ENCODE results near the gene SART1. TPM values are rescaled to one million over a fixed set of nuclear protein-coding genes. Genes with fewer than 3 reads are reported as not detected.

The SART1 gene
- total and polyA plus RNA-seq, 10 of the 15 experiments (the other 5 are each of a cell fraction or from before 2014, with no cell fraction given), result 6.2 to 60.5 (median 37.4) TPM

DNA sequence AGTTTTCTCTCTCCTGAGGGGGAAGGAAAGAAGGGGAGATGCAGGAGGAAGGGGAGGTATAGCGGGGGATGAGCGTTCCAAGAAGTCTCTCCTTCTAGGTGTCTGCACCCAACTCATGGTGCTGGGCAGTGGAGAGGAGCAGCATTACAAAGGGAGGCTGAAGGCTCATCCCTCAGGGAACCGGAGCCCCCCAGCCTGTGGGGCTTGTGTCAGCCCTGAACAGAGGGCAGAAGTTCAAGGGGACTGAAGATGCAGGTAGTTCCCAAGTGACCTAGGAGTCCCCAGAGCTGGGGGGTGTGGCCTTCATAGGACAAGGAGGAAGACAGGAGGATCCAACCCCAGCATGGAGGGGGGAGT, 44.5 kb upstream of the SART1 start:
- RAD21 ChIA-PET (ENCODE audit: unreplicated experiment), result no interaction called here
- intact Hi-C loops (cut with micrococcal nuclease; ENCODE audit: unreplicated experiment) (no loop called here), in situ Hi-C loops (cut with MboI) (no loop called here)
- Histone ChIP-seq H3K4me1 (ENCODE audit: control insufficient read depth, insufficient read depth, low read length) (peaks cover 36% of the 10 kb centered on the region), H3K9me3 (replicated peaks; ENCODE audit: control insufficient read depth, insufficient read depth, low read length) (no peaks in the 10 kb centered on the region), H2AFZ (ENCODE audit: control insufficient read depth, low read depth, low read length) (no peak overlapping the region), H3K27me3 (replicated peaks in 1 of 2; ENCODE audit: control insufficient read depth in 2 of 2, insufficient read depth in 2 of 2, low read length in 1 of 2) (no peaks in the 10 kb centered on the region), H3K36me3 (ENCODE audit: control insufficient read depth in 2 of 2, insufficient read depth in 2 of 2, low read length in 1 of 2) (no peaks in the 10 kb centered on the region; a peak in 1 of 4 replicates), H3K4me2 (ENCODE audit: control insufficient read depth, insufficient read depth) (peak overlapping the region; percentile 87), H3K27ac (ENCODE audit: control insufficient read depth, insufficient read depth) (no peak overlapping the region), H3K79me2 (ENCODE audit: control insufficient read depth, insufficient read depth, low read length) (peaks cover 34% of the 10 kb centered on the region), H3K4me3 (no peak overlapping the region; the same call in 1 of the 2 replicates), H3K9ac (ENCODE audit: control insufficient read depth, insufficient read depth, low read length) (no peak overlapping the region), H4K20me1 (ENCODE audit: control insufficient read depth, insufficient read depth) (no peaks in the 10 kb centered on the region)
- 94% methylated on average over 3 of the region's 3 CpGs for WGBS (ENCODE audit: insufficient coverage, insufficient replicate concordance, low lambda C conversion rate, missing lambda C conversion rate)
- POLR2A ChIA-PET, result interaction anchor here (1.0 to 2.5 kb wide), 4 partner anchors 26 to 59 kb away, joined by 3 to 17 read pairs (median 7); partner anchors contain the start of genes CCDC85B and FIBP
- no peak for FAIRE-seq
- no peak for ATAC-seq
- BruUV-seq (replicated peaks), result no TSS peak
- SMC1A ChIA-PET (ENCODE audit: uncharacterized antibody, unreplicated experiment), result interaction anchor here (1.7 kb wide), 1 partner anchor 23 kb away, joined by 6 read pairs; no protein-coding TSS in a partner anchor
- no peak for DNase-seq (ENCODE audit: low read depth, low spot score)
- TF ChIP-seq SMAD5 (IDR thresholded peaks at IDR 0.05; ENCODE audit: low read depth), result 0 out of 2 replicates have a peak, but pooled peaks have one; percentile 2
- no peak for TF ChIP-seq KLF5 (IDR thresholded peaks at IDR 0.05; ENCODE audit: partially characterized antibody)
- CTCF ChIA-PET, result interaction anchor here (0.9 to 2.1 kb wide), 3 partner anchors 25 to 71 kb away, joined by 3 to 9 read pairs (median 4); no protein-coding TSS in a partner anchor

DNA sequence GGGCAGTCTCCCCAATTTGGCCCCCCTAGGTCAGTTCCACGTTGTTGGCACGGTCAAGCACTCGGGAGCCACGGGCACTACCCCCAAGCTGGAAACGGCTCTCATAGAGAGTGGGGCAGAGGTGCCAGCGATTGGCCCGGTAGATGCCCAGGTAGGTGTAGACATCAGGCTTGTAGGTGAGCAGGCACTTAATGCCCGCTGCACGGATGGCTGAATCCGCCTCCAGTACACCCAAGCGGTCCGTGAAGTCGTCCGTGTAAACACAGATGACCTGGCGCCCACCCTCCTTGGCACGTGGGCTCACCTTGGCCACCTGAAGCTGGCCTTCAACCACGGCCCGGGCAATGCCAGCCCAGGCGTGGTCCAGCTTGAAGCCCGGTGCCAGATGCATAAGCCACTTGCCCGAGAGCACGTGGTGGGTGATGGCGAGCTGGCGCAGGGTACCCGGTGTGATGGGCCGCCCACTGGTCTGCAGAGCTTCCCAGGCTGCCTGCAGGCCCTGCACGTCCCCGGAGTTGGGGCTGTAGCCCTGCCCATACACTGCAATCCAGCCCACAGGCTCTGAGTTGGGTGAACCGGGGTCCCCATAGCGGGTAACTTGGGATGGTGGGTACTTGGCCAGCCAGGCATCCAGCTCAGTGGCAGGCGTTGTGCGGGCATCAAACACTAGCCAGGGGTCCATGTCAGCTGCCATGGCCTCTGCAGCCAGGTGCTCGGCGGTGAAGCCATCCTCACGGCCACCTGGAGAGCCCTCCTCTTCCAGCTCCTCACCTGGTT, 43.9 kb upstream of the SART1 start:
- WGBS (ENCODE audit: insufficient coverage, insufficient replicate concordance, low lambda C conversion rate, missing lambda C conversion rate), result 92% methylated on average over 35 of the region's 35 CpGs
- no peak for DNase-seq (ENCODE audit: low read depth, low spot score)
- peaks cover 34% of the 10 kb centered on the region for H3K79me2 ChIP-seq (ENCODE audit: control insufficient read depth, insufficient read depth, low read length)
- no TSS peak for BruUV-seq (replicated peaks)
- no peaks in the 10 kb centered on the region for H4K20me1 ChIP-seq (ENCODE audit: control insufficient read depth, insufficient read depth)
- no peak for FAIRE-seq
- CTCF ChIA-PET, result interaction anchor here (0.7 to 2.1 kb wide), 9 partner anchors 11 to 206 kb away, joined by 3 to 9 read pairs (median 4); partner anchors contain the start of genes CCDC85B and KAT5
- peak overlapping the region; percentile 82 for H3K4me3 ChIP-seq
- H3K9me3 ChIP-seq (replicated peaks; ENCODE audit: control insufficient read depth, insufficient read depth, low read length), result no peaks in the 10 kb centered on the region
- SMC1A ChIA-PET (ENCODE audit: uncharacterized antibody, unreplicated experiment), result interaction anchor here (0.7 to 1.7 kb wide), 3 partner anchors 19 to 28 kb away, joined by 3 to 6 read pairs (median 5); no protein-coding TSS in a partner anchor
- RAD21 ChIA-PET (ENCODE audit: unreplicated experiment), result interaction anchor here (1.0 to 1.1 kb wide), 3 partner anchors 24 to 58 kb away, joined by 3 to 4 read pairs (median 4); partner anchors contain the start of genes CCDC85B and MUS81
- H3K4me2 ChIP-seq (ENCODE audit: control insufficient read depth, insufficient read depth), result peak overlapping the region; percentile 87
- no peak overlapping the region for H2AFZ ChIP-seq (ENCODE audit: control insufficient read depth, low read depth, low read length)
- H3K4me1 ChIP-seq (ENCODE audit: control insufficient read depth, insufficient read depth, low read length), result peaks cover 30% of the 10 kb centered on the region
- H3K27me3 ChIP-seq (replicated peaks in 1 of 2; ENCODE audit: control insufficient read depth in 2 of 2, insufficient read depth in 2 of 2, low read length in 1 of 2), result no peaks in the 10 kb centered on the region
- intact Hi-C loops (cut with micrococcal nuclease; ENCODE audit: unreplicated experiment), result loop anchor here (2.0 kb wide), 1 partner anchor 43 kb away; the partner anchor contains the start of gene SART1
- peak overlapping the region; percentile 91 for H3K27ac ChIP-seq (ENCODE audit: control insufficient read depth, insufficient read depth)
- H3K36me3 ChIP-seq (ENCODE audit: control insufficient read depth in 2 of 2, insufficient read depth in 2 of 2, low read length in 1 of 2), result no peaks in the 10 kb centered on the region; a peak in 2 of 4 replicates
- no peak for ATAC-seq
- TF ChIP-seq SRF (IDR thresholded peaks at IDR 0.05; ENCODE audit: low read depth in 2 of 2, low read length in 2 of 2) (0 out of 4 replicates have a peak, but pooled peaks of 1 of the 2 experiments have one; percentile 3), POLR2A (IDR thresholded peaks at IDR 0.05; ENCODE audit: low read depth, low read length) (peak; percentile 54), EZH2 (IDR thresholded peaks at IDR 0.05; ENCODE audit: borderline replicate concordance, control insufficient read depth, low read depth, low read length) (no peak), GABPA (IDR thresholded peaks at IDR 0.05; ENCODE audit: low read depth) (no peak)
- TF ChIP-seq, protein P1, sequence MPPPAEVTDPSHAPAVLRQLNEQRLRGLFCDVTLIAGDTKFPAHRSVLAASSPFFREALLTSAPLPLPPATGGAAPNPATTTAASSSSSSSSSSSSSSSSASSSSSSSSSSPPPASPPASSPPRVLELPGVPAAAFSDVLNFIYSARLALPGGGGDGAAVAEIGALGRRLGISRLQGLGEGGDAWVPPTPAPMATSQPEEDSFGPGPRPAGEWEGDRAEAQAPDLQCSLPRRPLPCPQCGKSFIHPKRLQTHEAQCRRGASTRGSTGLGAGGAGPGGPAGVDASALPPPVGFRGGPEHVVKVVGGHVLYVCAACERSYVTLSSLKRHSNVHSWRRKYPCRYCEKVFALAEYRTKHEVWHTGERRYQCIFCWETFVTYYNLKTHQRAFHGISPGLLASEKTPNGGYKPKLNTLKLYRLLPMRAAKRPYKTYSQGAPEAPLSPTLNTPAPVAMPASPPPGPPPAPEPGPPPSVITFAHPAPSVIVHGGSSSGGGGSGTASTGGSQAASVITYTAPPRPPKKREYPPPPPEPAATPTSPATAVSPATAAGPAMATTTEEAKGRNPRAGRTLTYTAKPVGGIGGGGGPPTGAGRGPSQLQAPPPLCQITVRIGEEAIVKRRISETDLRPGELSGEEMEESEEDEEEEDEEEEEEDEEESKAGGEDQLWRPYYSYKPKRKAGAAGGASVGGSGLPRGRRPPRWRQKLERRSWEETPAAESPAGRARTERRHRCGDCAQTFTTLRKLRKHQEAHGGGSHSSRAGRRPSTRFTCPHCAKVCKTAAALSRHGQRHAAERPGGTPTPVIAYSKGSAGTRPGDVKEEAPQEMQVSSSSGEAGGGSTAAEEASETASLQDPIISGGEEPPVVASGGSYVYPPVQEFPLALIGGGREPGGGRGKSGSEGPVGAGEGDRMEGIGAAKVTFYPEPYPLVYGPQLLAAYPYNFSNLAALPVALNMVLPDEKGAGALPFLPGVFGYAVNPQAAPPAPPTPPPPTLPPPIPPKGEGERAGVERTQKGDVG (CRISPR knock-in tag; IDR thresholded peaks at IDR 0.05), result 0 out of 2 replicates have a peak, but pooled peaks have one; percentile 19
- in situ Hi-C loops (cut with MboI), result no loop called here
- H3K9ac ChIP-seq (ENCODE audit: control insufficient read depth, insufficient read depth, low read length), result peak overlapping the region; percentile 99
- POLR2A ChIA-PET, result interaction anchor here (0.6 to 2.5 kb wide), 8 partner anchors 16 to 351 kb away, joined by 3 to 17 read pairs (median 6); partner anchors contain the start of genes CCDC85B, FIBP and FOSL1

Measured in GM12878 (cell line).